Activated T-helper 1 cell treated with anti-CD3 and anti-CD28 coated beads, Interleukin-12 subunit alpha, Interleukin-12 subunit beta, Interleukin-2, Interleukin-4 antibody, amounts not matched to agents 30 ng/mL and 10 ng/mL and 1 ng/mL, durations not matched to agents 14 hours and 24 hours and 36 hours (primary cell): ENCODE data around the gene PPP1R26. TPM values are rescaled to one million over a fixed set of nuclear protein-coding genes. Genes with fewer than 3 reads are reported as not detected.
"Not testable (repeated sequence)": the region's sequence is repeated elsewhere in the genome, so short reads cannot be mapped to it uniquely, and the experiment has no call there.

Experiments used
- DNase-seq: peaks from one replicate; pipeline ENCODE4 v3.0.0; 2021; ENCODE audit warnings: low spot score
- H3K27ac Mint-ChIP-seq: one replicate; pipeline ENCODE4 v1.8.0; 2021; ENCODE audit warnings: mild to moderate bottlenecking, mixed read lengths
- H3K27me3 Mint-ChIP-seq: one replicate; pipeline ENCODE4 v1.8.0; 2022; ENCODE audit warnings: mild to moderate bottlenecking, moderate library complexity, mixed read lengths; ENCODE audit not compliant: insufficient read depth
- H3K36me3 Mint-ChIP-seq: one replicate; pipeline ENCODE4 v1.8.0; 2021; ENCODE audit warnings: low read depth, mixed read lengths
- H3K4me1 Mint-ChIP-seq: one replicate; pipeline ENCODE4 v1.8.0; 2021; ENCODE audit warnings: low read depth, mixed read lengths
- H3K4me3 Mint-ChIP-seq: one replicate; pipeline ENCODE4 v1.8.0; 2021; ENCODE audit warnings: mild to moderate bottlenecking, moderate library complexity, mixed read lengths
- H3K9me3 Mint-ChIP-seq: one replicate; pipeline ENCODE4 v1.8.0; 2021; ENCODE audit warnings: mixed read lengths
- intact Hi-C: fragments of 100-400 bp; cut with micrococcal nuclease; formaldehyde crosslinking; loops from one replicate; pipeline ENCODE4 v1.15.1; 2024
- total RNA-seq: library from RNA; stranded (reverse); gene quantifications from 2 replicates; pipeline ENCODE4 v1.2.3, GENCODE V29; 2022

The PPP1R26 gene
- total RNA-seq, 1 donor from 2014 or later = 0.86 TPM

DNA sequence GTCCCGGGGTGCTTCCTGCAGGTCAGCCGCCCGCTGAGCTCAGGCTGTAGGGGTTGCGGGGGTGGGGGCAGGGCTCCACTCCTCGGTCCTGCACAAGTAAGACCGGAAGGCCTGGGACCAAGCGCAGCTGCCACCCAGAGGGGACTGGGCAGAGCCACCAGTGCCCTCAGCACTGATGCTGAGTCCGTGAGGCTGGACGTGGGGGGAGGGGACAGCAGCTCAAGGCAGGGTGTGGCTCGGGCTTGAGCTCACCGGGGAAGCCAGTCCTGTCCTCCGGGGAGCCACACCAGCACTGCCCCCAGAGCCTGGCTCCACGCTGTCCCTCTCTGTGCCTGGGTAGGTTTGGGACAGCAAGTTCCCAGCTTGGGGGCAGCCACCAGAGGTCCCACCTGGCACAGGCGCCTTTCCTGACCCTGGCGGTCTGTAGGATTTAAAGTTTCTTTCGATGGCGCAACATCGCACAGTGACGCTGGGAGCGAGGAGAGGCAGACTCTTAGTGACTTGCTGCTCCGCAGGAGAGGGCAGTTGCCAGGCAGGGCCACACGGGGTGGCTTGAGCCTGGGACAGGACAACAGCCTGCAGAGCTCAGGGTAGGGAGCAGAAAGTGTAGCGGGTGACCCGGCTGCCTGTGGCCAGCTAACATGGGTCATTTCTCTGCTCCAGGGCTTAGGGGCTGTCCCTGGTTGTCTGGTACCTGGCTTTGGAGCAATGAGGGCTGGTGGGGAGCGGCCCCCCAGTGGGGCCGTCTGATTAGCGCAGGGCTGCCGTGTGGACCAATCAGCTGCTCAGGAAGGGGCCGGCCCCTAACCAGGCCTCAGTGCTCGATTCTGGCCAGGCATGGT, 47.4 kb downstream of the PPP1R26 start:
- Mint-ChIP-seq H3K36me3 (no peaks in the 10 kb centered on the region), H3K9me3 (no peaks in the 10 kb centered on the region), H3K27me3 (no peaks in the 10 kb centered on the region), H3K4me3 (no peak overlapping the region), H3K4me1 (no peaks in the 10 kb centered on the region), H3K27ac (no peak overlapping the region)
- no peak for DNase-seq
- intact Hi-C loops = no loop called here

GRCh38 chr9:135528842-135529435, 49.4 kb downstream of the PPP1R26 start:
- H3K27ac Mint-ChIP-seq, H3K4me1 Mint-ChIP-seq, H3K4me3 Mint-ChIP-seq, H3K9me3 Mint-ChIP-seq, H3K36me3 Mint-ChIP-seq, DNase-seq, H3K27me3 Mint-ChIP-seq, intact Hi-C loops: not testable (repeated sequence)

DNA sequence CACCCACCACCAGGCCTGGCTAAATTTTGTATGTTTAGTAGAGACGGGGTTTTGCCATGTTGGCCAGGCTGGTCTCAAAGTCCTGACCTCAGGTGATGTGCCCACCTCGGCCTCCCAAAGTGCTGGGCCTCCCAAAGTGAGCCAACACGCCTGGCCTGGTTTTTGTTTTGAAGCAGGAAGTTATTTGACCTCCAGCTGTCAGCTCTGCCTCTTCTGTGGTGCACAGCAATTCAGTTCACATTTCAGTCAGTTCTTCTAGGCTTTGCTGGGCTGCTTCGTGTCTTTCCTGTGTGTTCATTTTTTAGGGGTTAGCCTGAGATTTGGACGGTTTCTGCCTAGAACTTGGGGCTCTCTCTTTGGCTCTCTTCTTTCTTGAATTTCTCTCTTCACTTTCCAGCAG, 50.6 kb downstream of the PPP1R26 start:
- Mint-ChIP-seq H3K4me3 (no peak overlapping the region), H3K27me3 (peaks cover 13% of the 10 kb centered on the region), H3K4me1 (no peaks in the 10 kb centered on the region), H3K27ac (no peak overlapping the region), H3K9me3 (no peaks in the 10 kb centered on the region), H3K36me3 (no peaks in the 10 kb centered on the region)
- no peak for DNase-seq
- intact Hi-C loops = no loop called here

DNA sequence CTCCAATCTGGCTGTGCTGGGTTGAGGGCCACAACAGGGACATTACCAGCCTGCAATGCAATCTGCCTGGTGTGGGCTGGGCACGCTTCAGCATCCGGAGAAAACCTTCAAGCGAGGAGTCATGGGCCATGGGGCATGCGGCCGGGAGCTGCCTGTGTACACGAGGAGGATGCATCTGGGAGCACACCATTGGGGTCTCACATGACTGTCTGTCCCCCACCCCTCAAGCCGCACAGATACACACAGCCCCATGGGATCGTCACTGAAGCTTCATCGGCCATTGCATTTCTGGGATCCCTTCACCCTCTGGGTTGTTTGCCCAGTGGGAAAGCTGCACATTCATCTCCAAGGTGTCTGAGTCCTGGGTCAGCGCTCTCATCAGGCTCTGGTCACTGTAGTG, 51.5 kb downstream of the PPP1R26 start:
- Mint-ChIP-seq H3K27me3 (peaks cover 13% of the 10 kb centered on the region), H3K9me3 (no peaks in the 10 kb centered on the region), H3K36me3 (no peaks in the 10 kb centered on the region), H3K4me1 (no peaks in the 10 kb centered on the region), H3K27ac (no peak overlapping the region), H3K4me3 (no peak overlapping the region)
- DNase-seq = no peak
- intact Hi-C loops = no loop called here

GRCh38 chr9:135533113-135533512, 53.5 kb downstream of the PPP1R26 start:
- peaks cover 15% of the 10 kb centered on the region for H3K27me3 Mint-ChIP-seq
- no peaks in the 10 kb centered on the region for H3K36me3 Mint-ChIP-seq
- DNase-seq = no peak
- no peak overlapping the region for H3K4me3 Mint-ChIP-seq
- no peaks in the 10 kb centered on the region for H3K9me3 Mint-ChIP-seq
- no peak overlapping the region for H3K27ac Mint-ChIP-seq
- no peaks in the 10 kb centered on the region for H3K4me1 Mint-ChIP-seq
- intact Hi-C loops = no loop called here

DNA sequence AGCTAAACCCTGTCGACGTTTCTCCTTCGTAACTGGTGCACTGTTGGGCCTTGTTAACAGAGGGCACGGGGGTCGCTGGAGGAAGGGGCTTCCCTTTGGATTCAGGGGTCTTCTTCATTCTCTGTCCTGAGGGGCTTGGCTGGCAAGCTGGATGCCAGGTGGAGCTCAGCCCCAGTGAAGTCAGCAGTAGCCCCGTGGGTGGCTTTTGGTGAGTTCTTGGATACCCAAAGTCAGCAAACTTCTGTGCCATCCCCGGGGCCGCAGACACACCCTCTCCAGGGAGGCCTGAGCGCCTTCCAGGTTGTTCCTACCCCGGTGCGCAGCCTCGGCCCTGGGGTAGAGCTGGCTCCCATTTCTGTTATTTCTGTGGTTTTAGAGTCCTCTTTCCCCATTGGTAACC, 54.1 kb downstream of the PPP1R26 start:
- H3K4me3 Mint-ChIP-seq = no peak overlapping the region
- no peak for DNase-seq
- H3K9me3 Mint-ChIP-seq = no peaks in the 10 kb centered on the region
- H3K4me1 Mint-ChIP-seq = no peaks in the 10 kb centered on the region
- H3K36me3 Mint-ChIP-seq = no peaks in the 10 kb centered on the region
- intact Hi-C loops = no loop called here
- H3K27me3 Mint-ChIP-seq = peaks cover 15% of the 10 kb centered on the region
- no peak overlapping the region for H3K27ac Mint-ChIP-seq

GRCh38 chr9:135534192-135534711, 54.7 kb downstream of the PPP1R26 start:
- H3K27ac Mint-ChIP-seq, DNase-seq, H3K4me3 Mint-ChIP-seq, H3K4me1 Mint-ChIP-seq, intact Hi-C loops, H3K36me3 Mint-ChIP-seq, H3K9me3 Mint-ChIP-seq: not testable (repeated sequence)
- peaks cover 15% of the 10 kb centered on the region for H3K27me3 Mint-ChIP-seq

DNA sequence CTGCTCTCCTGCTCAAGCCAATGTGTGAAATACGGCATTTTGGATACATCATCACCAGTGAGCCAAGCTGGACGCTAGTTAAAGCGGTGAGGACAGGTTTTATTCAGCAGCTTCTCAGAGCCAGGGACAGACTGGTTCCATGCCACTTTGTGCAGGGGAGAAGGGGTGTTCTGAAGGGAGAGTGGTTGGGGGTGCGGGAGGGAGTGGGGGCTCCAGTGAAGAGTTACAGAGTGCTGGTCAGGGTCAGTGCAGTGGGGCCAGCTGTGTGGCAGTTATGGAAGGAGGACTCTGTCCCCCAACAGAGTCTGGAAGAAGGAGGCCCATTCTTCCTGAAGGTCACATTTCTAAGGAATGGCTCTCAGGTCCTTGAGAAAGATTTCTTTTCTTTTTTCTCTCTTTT, 55.2 kb downstream of the PPP1R26 start:
- H3K4me1 Mint-ChIP-seq, H3K36me3 Mint-ChIP-seq, H3K4me3 Mint-ChIP-seq, H3K9me3 Mint-ChIP-seq, DNase-seq, H3K27ac Mint-ChIP-seq, intact Hi-C loops: not testable (repeated sequence)
- peaks cover 15% of the 10 kb centered on the region for H3K27me3 Mint-ChIP-seq

- H3K36me3 Mint-ChIP-seq, H3K9me3 Mint-ChIP-seq, H3K4me3 Mint-ChIP-seq, intact Hi-C loops, H3K4me1 Mint-ChIP-seq, DNase-seq, H3K27ac Mint-ChIP-seq: not testable (repeated sequence)
- peaks cover 15% of the 10 kb centered on the region for H3K27me3 Mint-ChIP-seq
Measured at GRCh38 chr9:135535631-135536030, 56.0 kb downstream of the PPP1R26 start.

- Mint-ChIP-seq H3K27ac (no peak overlapping the region), H3K27me3 (peaks cover 15% of the 10 kb centered on the region), H3K4me1 (no peaks in the 10 kb centered on the region), H3K4me3 (no peak overlapping the region), H3K36me3 (no peaks in the 10 kb centered on the region), H3K9me3 (no peaks in the 10 kb centered on the region)
- intact Hi-C loops = no loop called here
- no peak for DNase-seq
Measured at GRCh38 chr9:135536216-135536615, 56.6 kb downstream of the PPP1R26 start.

Other genes with a start within 250 kb of the PPP1R26 start
- 66.6 and 70.8 TPM in 2 replicates for gene MRPS2, start 20.9 kb downstream of the PPP1R26 start, total RNA-seq
- gene LCN1, start 41.7 kb downstream of the PPP1R26 start, total RNA-seq = not detected in 2 replicates
- not detected in 2 replicates for gene OBP2A, start 66.3 kb downstream of the PPP1R26 start, total RNA-seq
- not detected in 2 replicates for gene PAEP, start 82.0 kb downstream of the PPP1R26 start, total RNA-seq
- gene GLT6D1, start 159.8 kb downstream of the PPP1R26 start, total RNA-seq = not detected in 2 replicates
- not detected in 2 replicates for gene LCN9, start 183.5 kb downstream of the PPP1R26 start, total RNA-seq
- gene SOHLH1, start 219.7 kb downstream of the PPP1R26 start, total RNA-seq = not detected in 2 replicates
- gene KCNT1, start 222.4 kb downstream of the PPP1R26 start, total RNA-seq = not detected in 2 replicates